Fibroblast of skin of right biceps (primary cell): ENCODE data around the gene RHOXF2.
"Not testable (repeated sequence)": the region's sequence is repeated elsewhere in the genome, so short reads cannot be mapped to it uniquely, and the experiment has no call there.

Source experiments
- DNase-seq: peaks from one replicate; pipeline ENCODE4 v3.0.0-alpha.2; 2013

RHOXF2 gene, protein sequence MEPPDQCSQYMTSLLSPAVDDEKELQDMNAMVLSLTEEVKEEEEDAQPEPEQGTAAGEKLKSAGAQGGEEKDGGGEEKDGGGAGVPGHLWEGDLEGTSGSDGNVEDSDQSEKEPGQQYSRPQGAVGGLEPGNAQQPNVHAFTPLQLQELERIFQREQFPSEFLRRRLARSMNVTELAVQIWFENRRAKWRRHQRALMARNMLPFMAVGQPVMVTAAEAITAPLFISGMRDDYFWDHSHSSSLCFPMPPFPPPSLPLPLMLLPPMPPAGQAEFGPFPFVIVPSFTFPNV

DNA sequence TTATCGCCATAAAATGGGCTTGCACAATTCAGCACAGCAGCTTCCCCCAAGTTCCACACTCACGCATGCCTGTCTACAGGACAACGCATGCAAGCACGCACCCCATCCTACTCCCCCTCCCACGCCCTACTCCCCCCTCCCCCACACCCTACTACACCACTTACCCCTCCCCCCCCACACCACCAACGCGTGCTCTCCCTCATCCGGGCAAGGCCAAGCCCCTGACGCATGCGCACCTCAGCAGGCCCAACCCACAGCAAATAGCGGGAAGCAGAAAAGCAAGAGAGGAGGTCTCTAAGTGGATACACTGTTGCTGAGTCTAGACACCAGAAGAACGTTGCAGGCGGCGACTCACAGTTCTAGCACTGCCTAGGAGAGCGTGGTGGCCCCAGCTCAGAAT, at the start of gene RHOXF2:
Gene RHOXF2 (plus strand): TSS at position 301 of the 400 bp plus-strand sequence. CDS start 138 bp downstream, outside the sequence.
- not testable (repeated sequence) for DNase-seq

GRCh38 chrX:120109378-120109777, 49.0 kb upstream of the RHOXF2 start:
- no peak for DNase-seq

DNA sequence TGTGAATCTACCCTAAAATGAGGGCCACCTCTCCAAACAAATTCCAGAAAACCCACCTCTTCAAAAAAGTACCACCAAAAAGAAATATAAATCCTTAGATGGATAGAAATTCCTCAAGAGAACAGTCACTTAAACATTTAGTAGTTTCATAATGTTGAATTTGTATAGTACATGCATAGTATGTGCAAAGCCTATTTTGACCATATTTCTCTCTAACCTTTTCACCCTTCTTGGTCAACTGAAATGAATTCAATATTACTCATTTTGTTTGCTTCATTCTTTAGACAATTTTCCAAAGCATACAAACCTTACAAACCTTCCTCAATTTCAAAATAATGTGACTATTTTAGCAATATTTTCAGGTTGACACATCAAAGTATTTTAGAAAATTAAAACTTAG, 46.8 kb upstream of the RHOXF2 start:
- DNase-seq, result no peak

DNA sequence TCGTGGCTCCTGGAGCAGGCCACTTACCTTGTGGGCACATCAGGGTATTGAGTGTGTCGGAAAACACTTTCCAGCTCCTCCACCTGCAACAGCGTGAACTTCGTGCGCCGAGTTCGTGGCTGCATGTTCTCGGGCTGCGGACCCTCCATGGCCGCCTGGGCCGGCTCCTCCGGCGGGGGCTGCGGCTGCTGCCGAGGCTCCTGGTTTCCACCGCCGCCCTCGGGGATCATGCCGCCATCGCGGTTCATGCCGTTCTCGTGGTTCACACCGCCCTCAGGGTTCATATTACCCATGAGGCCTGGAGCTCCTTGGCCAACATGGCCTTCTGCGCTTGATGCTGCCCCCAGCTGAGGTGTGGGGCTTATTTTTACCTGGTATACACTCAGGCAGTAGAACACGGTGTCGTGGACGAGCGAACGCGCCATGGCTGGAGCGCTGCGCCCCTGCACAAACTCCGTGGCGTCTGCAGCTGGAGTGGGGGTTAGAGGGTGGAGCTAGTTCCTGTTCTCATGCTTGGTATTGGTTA, 42.9 kb upstream of the RHOXF2 start, which contains the start of gene RHOXF1:
Gene RHOXF1 (minus strand): TSS at position 476 of the 526 bp plus-strand sequence. CDS start 51 bp downstream, at position 425.
- DNase-seq, result no peak

DNA sequence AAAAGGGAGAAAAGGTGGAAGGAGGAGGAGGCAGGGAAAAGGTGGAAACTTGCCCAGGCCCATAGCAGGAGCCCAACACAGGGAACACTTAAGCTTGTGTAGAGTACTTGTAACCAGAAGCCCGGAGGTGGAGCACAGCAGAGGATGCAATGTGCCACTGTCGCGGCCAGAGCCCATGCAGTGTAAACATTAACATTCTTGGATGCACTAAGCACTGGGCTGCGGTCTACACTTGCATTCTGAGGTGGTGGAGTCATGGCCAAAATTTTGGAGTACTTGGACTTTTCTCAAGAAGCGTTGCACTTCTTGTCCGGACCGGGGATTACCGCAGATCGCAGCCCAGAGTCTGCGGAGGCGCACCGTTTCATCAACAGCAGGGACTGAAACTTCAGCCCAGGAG, 38.2 kb upstream of the RHOXF2 start:
- DNase-seq, result peak; percentile 0

- DNase-seq, result no peak
These were observed 33.0 kb upstream of the RHOXF2 start for GRCh38 chrX:120125444-120125843.

GRCh38 chrX:120128306-120128846, 30.0 kb upstream of the RHOXF2 start:
- DNase-seq, result not testable (repeated sequence)

DNA sequence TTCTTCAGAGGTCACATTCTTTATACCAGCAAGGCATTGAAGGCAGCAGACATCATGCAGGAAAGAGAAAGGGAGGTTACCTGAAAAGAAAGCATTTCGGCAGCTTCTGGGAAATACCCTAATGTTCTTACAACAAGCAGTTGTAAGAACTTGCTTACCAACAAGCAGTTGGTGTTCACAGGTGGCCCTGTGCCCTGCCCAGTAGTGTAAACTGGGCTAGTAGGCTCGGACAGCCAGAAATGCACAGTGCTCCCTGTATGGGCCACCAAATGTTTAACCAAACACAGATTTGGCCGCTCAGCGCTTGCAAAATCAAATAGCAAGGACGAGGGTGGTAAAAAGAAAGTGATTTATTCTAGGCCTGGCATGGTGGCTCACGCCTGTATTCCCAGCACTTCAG, 22.3 kb upstream of the RHOXF2 start:
- no peak for DNase-seq

DNA sequence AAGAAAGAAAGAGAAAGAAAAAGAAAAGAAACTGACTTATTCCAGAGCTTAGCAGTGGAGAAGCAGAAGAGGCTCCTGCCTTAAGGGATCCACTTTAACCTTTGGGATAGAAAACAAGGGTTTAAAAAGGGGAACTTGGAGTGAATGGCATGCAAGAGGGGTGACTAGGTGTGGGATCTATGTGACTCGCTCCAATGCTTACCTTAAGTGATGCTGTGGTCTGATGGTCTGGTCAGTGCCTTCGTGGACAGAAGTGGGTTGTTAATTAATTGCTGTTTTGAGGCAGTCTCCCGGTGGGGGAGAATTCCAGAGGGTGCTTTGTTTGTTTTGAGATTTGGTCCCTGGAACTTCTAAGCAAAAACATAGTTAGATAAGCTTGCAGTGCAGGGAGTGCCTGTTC, 21.6 kb upstream of the RHOXF2 start:
- no peak for DNase-seq

DNA sequence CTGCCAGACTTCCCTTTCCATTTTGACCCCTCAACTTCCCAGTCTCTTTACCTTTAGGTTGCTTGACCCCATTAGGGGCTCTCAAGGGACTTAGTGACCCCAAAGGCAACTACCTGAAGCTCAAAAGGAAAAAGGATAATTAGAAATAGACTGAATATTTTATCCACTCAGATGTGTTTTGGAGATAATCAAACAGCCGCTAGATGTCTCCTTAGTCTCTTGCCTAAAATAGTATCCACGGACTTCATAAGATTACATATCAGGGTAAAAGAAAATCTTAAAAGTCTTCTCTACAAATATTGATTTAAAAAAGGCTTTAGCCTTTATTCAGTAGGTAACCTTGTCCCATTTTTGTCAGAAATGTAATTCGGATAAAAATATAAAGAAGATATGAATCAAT, 21.0 kb upstream of the RHOXF2 start:
- DNase-seq, result no peak

DNA sequence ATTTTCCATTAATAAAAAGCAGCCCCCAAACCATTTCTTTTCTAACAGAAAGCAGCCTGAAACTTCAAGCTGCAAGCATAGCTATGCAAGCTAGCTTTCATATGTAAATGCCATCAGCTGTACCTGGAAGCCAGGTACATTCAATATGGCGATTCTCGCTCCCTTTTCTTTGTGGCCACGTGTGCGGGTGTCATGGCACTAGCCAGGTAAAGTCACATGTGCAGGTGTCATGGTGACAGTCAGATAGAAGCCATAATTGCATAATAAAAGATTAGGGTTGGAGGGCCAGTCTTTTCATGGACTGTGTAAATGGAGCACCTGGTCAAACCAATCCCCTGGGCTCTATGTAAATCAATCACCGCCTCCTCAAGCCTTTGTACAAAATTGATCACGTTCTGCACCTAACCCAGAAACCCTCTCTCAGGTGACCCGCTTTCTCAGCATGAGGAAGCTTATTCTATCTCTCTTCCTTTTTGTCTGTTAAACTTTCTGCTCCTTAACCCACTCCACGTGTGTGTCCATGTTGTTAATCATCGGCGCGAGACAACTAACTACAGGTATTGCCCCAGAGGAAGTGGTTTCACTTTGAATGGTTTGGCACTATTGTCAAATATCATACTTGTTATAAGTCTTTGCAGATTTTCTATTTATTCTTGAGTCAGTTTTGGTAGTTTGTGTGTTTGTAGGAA, 18.0 kb upstream of the RHOXF2 start:
- no peak for DNase-seq

DNA sequence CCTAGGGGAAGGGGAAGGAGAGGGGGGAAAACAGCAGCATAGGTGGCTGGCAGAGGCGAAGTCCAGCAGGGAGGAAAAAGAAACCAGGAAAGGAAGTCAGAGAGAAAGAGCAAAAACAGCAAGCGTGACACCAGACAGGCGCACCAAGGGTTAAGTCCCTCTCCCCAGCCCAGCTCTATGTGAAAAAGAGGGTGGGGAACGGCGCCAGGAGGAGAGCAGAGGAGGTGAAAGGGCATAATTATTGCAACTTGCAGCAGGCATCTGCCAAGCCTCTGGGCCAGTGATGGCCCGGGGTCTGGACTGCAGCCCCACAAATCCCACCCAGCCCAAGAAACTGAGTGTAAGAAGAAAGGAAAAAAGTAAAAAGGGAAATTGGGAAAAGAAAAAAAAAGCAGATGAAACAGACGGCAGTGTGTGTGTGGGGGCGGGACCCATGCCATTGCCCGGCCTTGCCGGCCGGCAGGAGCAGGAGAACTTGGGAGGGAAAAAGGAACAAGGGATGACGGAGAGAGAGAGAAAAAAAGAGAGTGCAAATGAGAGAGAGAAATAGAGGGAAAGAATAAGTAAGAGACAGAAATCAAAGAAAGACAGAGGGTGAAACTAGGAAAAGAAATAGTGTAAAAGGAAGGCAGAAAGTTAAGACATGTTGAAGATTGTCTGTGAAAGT, 14.1 kb upstream of the RHOXF2 start:
- no peak for DNase-seq

GRCh38 chrX:120145295-120145925, 13.0 kb upstream of the RHOXF2 start:
- DNase-seq, result no peak

DNA sequence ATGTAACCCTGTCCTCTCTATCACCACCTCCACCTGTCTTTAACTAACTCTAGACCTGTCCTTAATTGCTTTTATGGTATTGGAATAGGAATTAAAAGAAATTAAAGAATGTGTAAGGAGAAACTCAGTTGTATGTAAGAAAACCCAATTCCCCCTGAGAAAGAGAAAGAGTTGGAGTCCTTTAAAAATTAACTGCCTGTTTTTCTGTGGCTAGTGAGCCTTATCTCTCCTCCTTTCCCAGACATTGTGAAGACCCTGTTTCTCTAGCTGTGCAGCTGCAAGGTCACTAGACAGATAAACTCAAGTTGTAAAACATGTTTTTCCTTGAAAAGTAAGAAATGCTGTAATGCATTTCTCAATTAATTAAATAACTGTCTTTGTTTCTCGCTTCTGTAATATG, 12.1 kb upstream of the RHOXF2 start:
- DNase-seq, result not testable (repeated sequence)

- no peak for DNase-seq
These were observed 10.9 kb upstream of the RHOXF2 start for GRCh38 chrX:120147537-120147936.

DNA sequence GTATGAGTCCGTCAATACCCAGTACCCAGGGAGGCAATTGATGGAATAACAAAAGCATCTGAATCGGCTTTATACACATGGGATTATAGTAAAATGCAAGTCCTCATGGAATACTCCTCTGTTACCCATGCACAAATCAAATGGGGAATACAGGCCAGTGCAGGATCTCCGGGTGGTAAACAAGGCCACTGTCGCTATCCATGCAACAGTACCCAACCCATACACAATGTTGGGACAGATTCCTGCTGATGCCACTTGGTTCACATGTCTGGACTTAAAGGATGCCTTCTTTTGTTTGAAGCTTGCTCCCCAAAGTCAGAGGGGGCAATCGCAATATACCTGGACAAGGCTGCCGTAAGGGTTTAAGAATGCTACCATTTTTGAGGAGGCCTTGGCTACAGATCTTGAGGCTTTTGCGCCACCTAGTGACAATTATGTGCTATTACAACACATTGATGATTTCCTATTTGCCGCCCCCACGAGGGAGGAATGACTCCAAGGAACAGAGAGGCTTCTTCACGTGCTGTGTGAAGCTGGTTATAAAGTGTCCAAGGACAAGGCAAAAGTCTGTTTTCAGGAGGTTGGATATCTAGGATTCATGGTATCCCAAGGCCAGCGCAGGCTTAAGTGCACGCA, 8.2 kb upstream of the RHOXF2 start:
- not testable (repeated sequence) for DNase-seq

- not testable (repeated sequence) for DNase-seq
These were observed 673 bp downstream of the RHOXF2 start for GRCh38 chrX:120159086-120159485.

DNA sequence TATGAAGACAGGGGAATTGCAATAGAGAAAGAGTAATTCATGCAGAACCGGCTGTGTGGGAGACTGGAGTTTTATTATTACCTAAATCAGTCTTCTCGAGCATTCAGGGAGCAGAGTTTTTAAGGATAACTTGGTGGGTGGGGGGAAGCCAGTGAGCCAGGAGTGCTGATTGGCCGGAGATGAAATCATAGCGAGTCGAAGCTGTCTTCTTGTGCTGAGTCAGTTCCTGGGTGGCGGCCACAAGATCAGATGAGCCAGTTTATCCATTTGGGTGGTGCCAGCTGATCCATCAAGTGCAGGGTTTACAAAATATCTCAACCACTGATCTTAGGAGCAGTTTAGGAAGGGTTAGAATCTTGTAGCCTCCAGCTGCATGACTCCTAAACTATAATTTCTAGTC, 34.8 kb downstream of the RHOXF2 start:
- DNase-seq, result not testable (repeated sequence)

DNA sequence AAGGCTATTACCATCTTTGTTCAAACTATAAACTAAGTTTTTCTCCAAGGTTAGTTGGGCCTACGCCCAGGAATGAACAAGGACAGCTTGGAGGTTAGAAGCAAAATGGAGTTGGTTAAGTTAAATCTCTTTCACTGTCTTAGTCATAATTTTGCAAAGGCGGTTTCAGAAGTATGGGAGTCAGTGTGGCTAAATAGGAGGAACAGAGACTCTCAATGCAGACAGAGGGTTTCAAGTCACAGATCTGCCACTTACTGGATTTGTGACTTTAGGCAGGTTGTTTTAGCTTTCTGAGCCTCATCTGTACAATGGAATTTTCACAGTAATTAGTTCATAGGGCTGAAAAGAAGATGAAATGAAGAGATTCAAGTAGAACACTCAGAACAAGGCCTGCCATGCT, 35.3 kb downstream of the RHOXF2 start:
- not testable (repeated sequence) for DNase-seq

GRCh38 chrX:120195786-120196185, 37.4 kb downstream of the RHOXF2 start:
- DNase-seq, result not testable (repeated sequence)

- not testable (repeated sequence) for DNase-seq
These were observed 38.3 kb downstream of the RHOXF2 start for GRCh38 chrX:120196626-120197283.

GRCh38 chrX:120200851-120201250, 42.4 kb downstream of the RHOXF2 start:
- DNase-seq, result no peak
